Panc1 (cell line): Measurements from ENCODE around the gene IL6.

Experiments used
- CTCF ChIP-seq: fragments of 450-650 bp; IDR thresholded peaks from 2 replicates; pipeline ENCODE4 v1.5.1; 2017; ENCODE audit warnings: mild to moderate bottlenecking
- POLR2AphosphoS5 ChIP-seq: IDR thresholded peaks from 2 replicates; pipeline ENCODE4 v1.6.1; 2012; ENCODE audit warnings: mild to moderate bottlenecking, low read depth, low read length, moderate library complexity
- REST ChIP-seq, 2 experiments: IDR thresholded peaks; 2 replicates each; pipeline ENCODE4 v1.6.1; 2011 to 2012; ENCODE audit warnings: low read depth in 2 of 2, control low read depth in 1 of 2, low read length in 1 of 2, mild to moderate bottlenecking in 1 of 2, moderate library complexity in 1 of 2; ENCODE audit not compliant: insufficient read depth in 1 of 2
- SIN3A ChIP-seq: IDR thresholded peaks from 2 replicates; pipeline ENCODE4 v1.6.1; 2012; ENCODE audit warnings: low read depth, mild to moderate bottlenecking, low read length, moderate library complexity, borderline replicate concordance; ENCODE audit not compliant: insufficient read depth

- no peak for TF ChIP-seq CTCF
- TF ChIP-seq POLR2AphosphoS5, result no peak
- no peak for TF ChIP-seq SIN3A
- no peak for TF ChIP-seq REST (IDR thresholded peaks at IDR 0.05; ENCODE audit: insufficient read depth in 1 of 2, low read depth in 2 of 2, low read length in 1 of 2)
These were observed 24.3 kb downstream of the IL6 start for GRCh38 chr7:22751341-22751740.
